NCI-H187 (cell line): ENCODE measurements around the gene LRRC71.
A peak's percentile ranks its signal among the peaks of the same experiment; 100 is the strongest.

ENCODE experiments used
- DNase-seq, 2 experiments: peaks; one replicate each; lab custom pipeline; 2025; lab: John Stamatoyannopoulos, UW

Gene LRRC71

GRCh38 chr1:156892190-156893047, 28.0 kb upstream of the LRRC71 start:
- DNase-seq, result peak; percentile 80 to 92

GRCh38 chr1:156893048-156893953, 27.1 kb upstream of the LRRC71 start, which contains the start of gene PEAR1:
Gene PEAR1 (plus strand): TSS chr1:156893718. CDS start chr1:156903927, 10,209 bp downstream.
- no peak for DNase-seq

GRCh38 chr1:156894001-156894400, 26.4 kb upstream of the LRRC71 start:
- no peak for DNase-seq

GRCh38 chr1:156894711-156895454, 25.5 kb upstream of the LRRC71 start:
- no peak for DNase-seq

- no peak for DNase-seq
Observed at GRCh38 chr1:156895455-156895812, 25.0 kb upstream of the LRRC71 start.

- DNase-seq, result no peak
Observed at GRCh38 chr1:156895927-156896326, 24.5 kb upstream of the LRRC71 start.

GRCh38 chr1:156896490-156897033, 23.9 kb upstream of the LRRC71 start:
- DNase-seq, result no peak

- DNase-seq, result no peak
Observed at GRCh38 chr1:156897078-156897825, 23.2 kb upstream of the LRRC71 start.

GRCh38 chr1:156898161-156898566, 22.3 kb upstream of the LRRC71 start:
- DNase-seq, result no peak

- DNase-seq, result no peak
Observed at GRCh38 chr1:156898971-156899664, 21.3 kb upstream of the LRRC71 start.

- no peak for DNase-seq
Observed at GRCh38 chr1:156899956-156900718, 20.3 kb upstream of the LRRC71 start.

- DNase-seq, result no peak
Observed at GRCh38 chr1:156900896-156901589, 19.4 kb upstream of the LRRC71 start.

- no peak for DNase-seq
Observed at GRCh38 chr1:156901590-156901900, 18.9 kb upstream of the LRRC71 start.

GRCh38 chr1:156901966-156902915, 18.2 kb upstream of the LRRC71 start:
- no peak for DNase-seq

GRCh38 chr1:156903328-156904091, 16.9 kb upstream of the LRRC71 start:
- no peak for DNase-seq

- DNase-seq, result no peak
Observed at GRCh38 chr1:156904187-156904959, 16.1 kb upstream of the LRRC71 start.

GRCh38 chr1:156905176-156905575, 15.3 kb upstream of the LRRC71 start:
- DNase-seq, result no peak
